ENCODE data around the gene NDST4.
"Not testable (repeated sequence)": the region's sequence is repeated elsewhere in the genome, so short reads cannot be mapped to it uniquely, and the experiment has no call there.

Gene NDST4

GRCh38 chr4:115054836-115055235 lies 58.6 kb downstream of the NDST4 start:
- DNase-seq (ENCODE audit: low read depth), result no peak

GRCh38 chr4:115053313-115053712 lies 60.1 kb downstream of the NDST4 start:
- no peak for DNase-seq (ENCODE audit: low read depth)

- no peak for DNase-seq (ENCODE audit: low read depth)
These were observed 70.9 kb downstream of the NDST4 start for GRCh38 chr4:115042496-115042895.

GRCh38 chr4:115030281-115030680 lies 83.1 kb downstream of the NDST4 start:
- no peak for DNase-seq (ENCODE audit: low read depth)

GRCh38 chr4:115028682-115029410 lies 84.6 kb downstream of the NDST4 start:
- DNase-seq (ENCODE audit: low read depth), result no peak

- no peak for DNase-seq (ENCODE audit: low read depth)
These were observed 113.5 kb downstream of the NDST4 start for GRCh38 chr4:114999880-115000279.

GRCh38 chr4:114998316-114998715 lies 115.1 kb downstream of the NDST4 start:
- DNase-seq (ENCODE audit: low read depth), result no peak

GRCh38 chr4:114997576-114998247 lies 115.7 kb downstream of the NDST4 start:
- no peak for DNase-seq (ENCODE audit: low read depth)

- DNase-seq (ENCODE audit: low read depth), result no peak
These were observed 127.3 kb downstream of the NDST4 start for GRCh38 chr4:114986133-114986532.

- no peak for DNase-seq (ENCODE audit: low read depth)
These were observed 132.3 kb downstream of the NDST4 start for GRCh38 chr4:114980932-114981708.

GRCh38 chr4:114980399-114980798 lies 133.0 kb downstream of the NDST4 start:
- not testable (repeated sequence) for DNase-seq (ENCODE audit: low read depth)

GRCh38 chr4:114976901-114977300 lies 136.5 kb downstream of the NDST4 start:
- no peak for DNase-seq (ENCODE audit: low read depth)

GRCh38 chr4:114964026-114964425 lies 149.4 kb downstream of the NDST4 start:
- DNase-seq (ENCODE audit: low read depth), result no peak

- DNase-seq (ENCODE audit: low read depth), result no peak
These were observed 167.8 kb downstream of the NDST4 start for GRCh38 chr4:114945616-114946015.

GRCh38 chr4:114941503-114941902 lies 171.9 kb downstream of the NDST4 start:
- no peak for DNase-seq (ENCODE audit: low read depth)

GRCh38 chr4:114927881-114928280 lies 185.5 kb downstream of the NDST4 start:
- no peak for DNase-seq (ENCODE audit: low read depth)

- no peak for DNase-seq (ENCODE audit: low read depth)
These were observed 186.8 kb downstream of the NDST4 start for GRCh38 chr4:114926583-114926982.

- no peak for DNase-seq (ENCODE audit: low read depth)
These were observed 189.1 kb downstream of the NDST4 start for GRCh38 chr4:114924311-114924710.

- no peak for DNase-seq (ENCODE audit: low read depth)
These were observed 190.9 kb downstream of the NDST4 start for GRCh38 chr4:114922592-114922933.

- DNase-seq (ENCODE audit: low read depth), result no peak
These were observed 191.4 kb downstream of the NDST4 start for GRCh38 chr4:114921790-114922591.

GRCh38 chr4:114921191-114921590 lies 192.2 kb downstream of the NDST4 start:
- no peak for DNase-seq (ENCODE audit: low read depth)

GRCh38 chr4:114911111-114911510 lies 202.3 kb downstream of the NDST4 start:
- no peak for DNase-seq (ENCODE audit: low read depth)
